Stimulated activated CD4-positive, alpha-beta T cell treated with anti-CD3 and anti-CD28 coated beads, Interleukin-1b, Interleukin-23, amount 100 ng/mL, for 1 hour (primary cell): Measurements from ENCODE around the gene RNASET2.
"Not testable (repeated sequence)": the region's sequence is repeated elsewhere in the genome, so short reads cannot be mapped to it uniquely, and the experiment has no call there.

Experiments
- DNase-seq, 2 donors: peaks; one replicate each; pipeline ENCODE4 v3.0.0-alpha.2; 2020; ENCODE audit warnings: low read depth in 2 of 2

The RNASET2 gene

DNA sequence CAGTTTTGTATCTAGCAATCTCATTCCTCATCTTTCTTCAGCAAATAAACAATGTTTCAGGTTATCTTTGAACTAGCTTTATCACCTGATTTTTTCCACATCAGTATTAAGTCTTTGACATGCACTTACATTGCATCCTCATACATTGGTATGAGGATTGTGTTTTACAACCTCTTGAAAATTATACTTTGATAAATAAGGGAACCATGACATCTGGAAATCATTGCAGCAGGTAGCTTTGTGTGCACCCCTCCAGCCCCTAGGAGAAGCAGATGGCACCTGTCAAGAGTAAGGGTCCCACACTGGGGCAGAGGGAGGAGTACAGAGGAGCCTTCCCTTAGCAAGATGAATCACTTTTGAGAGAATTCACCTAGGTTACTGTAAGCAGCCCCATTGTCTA, 13.7 kb upstream of the RNASET2 start:
- no peak for DNase-seq

DNA sequence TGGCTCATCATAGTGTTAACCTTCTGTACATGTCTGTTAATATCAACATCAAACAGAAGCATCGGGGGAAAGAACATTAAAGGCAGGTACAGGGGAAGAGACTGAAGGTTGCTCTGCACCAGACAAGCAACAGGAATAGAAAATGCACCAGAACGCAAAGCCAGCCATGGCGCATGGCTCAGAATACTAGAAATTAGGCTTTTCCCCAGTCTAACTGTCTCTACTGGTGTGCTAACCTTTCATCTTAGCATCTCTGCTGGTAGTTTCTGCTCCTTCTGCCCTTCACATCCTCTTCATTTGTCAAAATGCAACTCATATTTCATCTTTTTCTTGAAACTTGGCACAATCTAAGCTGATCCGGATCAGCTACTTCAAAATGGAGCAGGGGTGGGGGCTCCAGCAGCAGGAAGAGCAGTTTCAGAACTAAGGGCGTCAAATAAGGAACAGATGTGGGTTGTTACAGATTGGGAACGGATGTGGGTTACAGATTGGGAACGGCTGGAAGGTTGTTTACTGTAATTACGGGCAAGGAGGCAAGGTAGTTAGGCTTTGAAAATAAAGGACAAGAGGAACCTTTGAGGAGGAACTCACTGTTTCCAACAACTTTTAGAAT, 13.1 kb upstream of the RNASET2 start:
- DNase-seq, result no peak

DNA sequence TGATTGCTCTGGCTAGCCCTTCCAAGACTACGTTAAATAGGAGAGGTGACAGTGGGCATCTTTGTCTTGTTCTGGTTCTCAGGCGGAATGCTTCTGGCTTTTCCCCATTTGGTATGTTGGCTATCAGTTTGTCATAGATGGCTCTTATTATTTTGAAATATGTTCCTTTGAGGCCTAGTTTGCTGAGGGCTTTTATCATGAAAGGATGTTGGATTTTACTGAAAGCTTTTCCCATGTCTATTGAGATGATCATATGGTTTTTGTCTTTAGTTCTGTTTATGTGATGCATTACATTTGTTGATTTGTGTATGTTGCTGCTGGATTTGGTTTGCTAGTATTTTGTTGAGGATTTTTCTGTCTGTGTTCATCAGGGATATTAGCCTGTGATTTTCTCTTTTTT, 9.9 kb upstream of the RNASET2 start:
- no peak for DNase-seq

DNA sequence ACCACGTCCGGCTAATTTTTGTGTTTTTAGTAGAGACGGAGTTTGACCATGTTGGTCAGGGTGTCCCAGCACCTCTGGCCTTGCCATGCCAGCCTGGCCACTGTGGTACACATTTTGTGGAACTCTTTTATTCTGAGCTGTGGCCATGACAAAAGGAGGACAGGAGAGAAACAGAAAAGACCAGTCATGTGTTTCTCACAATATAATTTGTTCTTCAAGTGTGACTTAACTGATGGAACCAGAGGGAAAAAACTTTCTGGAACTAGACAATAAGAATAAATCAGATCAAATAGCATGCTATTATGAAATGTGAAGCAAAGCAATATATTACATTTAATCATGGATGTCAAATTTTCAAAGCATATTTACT, 4.2 kb upstream of the RNASET2 start:
- DNase-seq, result no peak

DNA sequence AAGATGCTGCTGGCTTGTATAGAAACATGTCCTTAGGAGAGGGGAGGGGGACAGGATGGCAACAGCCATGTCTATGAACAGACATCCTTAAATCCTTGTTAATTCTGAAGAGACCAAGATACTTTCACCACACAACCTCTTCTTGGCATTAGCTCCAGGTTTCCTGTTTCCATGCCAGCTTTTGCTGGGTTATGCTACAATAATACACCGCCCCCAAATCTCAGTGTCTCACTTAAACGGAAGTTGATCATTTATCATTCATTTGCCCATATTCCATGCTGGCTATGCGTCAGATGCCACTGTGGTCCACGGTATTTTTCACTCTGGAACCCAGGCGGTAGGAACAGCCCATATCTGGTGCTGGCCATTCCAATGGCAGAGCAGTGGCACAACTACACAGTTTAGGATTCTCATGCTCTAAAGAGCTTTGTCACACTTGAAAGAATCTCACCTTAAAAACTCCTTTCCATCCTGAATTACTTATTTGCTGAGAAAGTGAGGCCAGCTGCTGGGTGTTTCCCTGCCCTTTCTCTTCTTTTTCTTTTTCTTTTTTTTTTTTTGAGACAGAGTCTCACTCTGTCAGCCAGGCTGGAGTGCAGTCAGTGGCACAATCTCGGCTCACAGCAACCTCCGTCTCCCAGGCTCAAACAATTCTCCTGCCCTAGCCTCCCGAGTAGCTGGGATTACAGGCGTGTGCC, 3.7 kb upstream of the RNASET2 start:
- DNase-seq, result no peak

DNA sequence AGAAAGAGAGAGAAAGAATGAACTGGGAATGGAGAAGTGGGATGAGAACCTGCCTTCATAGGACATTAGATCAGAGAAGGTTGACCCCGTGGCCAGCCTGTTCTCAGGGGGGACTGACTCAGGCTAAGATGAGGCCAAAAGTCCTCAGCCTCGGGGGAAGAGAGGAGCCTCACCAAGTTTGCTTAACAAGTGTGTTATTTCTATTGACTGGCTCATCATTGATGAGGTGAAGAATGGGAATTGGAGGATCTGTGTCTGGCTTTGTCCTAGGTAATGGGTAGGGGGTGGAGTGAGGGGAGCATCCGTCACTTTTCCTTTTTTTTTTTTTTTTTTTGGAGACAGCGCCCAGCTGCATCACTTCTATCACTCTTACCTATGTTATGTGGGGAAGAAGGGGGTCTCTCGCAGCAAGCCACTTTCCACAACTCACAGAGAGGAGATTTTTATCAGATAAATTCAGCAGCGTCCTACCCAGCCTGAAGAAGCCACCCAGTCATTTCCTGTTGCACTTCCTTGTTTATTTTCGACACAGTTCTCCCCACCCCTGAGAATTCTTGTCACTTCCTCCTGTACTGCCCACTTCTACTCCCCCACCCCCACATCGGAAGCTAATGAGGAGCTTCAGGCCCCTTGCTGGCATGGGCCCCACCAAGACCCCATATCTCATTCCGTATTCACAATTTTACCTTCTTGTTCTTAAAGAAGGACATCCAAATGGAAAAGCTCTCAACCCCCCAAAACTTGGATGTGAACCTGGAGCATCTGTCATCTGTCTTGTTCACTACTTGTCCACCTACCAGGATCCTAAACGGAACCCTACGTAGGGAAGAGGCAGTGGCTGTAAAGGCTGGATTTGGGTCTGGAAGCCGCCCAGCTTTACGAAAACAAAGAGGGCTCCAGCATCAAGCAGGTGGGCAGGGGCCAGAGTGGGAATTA, 2.8 kb upstream of the RNASET2 start:
- no peak for DNase-seq

DNA sequence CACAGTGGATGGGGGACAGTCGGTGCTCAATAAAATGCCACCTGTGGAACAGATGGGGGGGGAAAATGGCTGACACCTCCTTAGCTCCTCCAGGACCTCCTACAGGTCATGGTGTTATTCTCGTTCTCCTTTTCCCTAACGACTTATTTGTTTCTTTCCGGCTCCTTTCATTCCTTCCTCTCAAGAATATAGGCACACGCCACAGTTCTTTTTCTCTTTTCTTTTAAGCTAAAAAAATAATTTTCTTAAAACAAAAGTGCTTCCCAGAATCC, 1.4 kb upstream of the RNASET2 start:
- DNase-seq, result no peak

DNA sequence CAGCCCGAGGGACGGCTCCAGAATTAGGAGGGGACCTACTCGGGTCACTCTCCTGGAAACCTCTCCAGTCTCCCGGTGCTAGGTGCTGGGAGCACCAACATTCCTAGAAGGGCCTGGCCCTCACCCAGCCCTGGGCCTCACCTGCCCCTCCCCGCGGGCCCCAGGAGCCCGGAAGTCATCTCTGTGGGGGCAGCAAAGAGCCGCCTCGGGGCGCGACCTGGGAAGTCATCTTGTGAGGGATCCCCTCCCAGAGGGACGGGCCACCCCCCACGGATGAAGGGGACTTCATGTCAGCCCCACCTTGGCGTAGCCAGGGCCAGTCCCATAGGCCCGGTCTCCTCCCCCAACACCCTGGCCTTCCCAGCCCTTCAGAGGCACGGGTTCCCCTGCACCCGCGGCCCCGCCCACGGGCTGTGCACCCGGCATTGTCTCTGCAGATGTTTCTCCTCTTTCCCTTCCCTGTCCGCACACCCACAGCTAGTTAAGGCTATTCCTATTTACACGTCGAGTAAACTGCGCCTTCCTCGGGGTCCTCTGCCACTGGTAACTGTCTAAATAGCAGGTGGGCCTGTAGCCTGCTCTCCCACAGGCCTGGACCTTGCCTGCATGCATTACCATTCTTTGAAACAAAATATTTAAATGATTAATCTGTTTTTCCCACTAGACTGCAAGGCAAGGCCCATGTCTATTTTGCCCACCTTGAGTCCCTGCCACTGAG, 896 bp upstream of the RNASET2 start:
- DNase-seq, result no peak

DNA sequence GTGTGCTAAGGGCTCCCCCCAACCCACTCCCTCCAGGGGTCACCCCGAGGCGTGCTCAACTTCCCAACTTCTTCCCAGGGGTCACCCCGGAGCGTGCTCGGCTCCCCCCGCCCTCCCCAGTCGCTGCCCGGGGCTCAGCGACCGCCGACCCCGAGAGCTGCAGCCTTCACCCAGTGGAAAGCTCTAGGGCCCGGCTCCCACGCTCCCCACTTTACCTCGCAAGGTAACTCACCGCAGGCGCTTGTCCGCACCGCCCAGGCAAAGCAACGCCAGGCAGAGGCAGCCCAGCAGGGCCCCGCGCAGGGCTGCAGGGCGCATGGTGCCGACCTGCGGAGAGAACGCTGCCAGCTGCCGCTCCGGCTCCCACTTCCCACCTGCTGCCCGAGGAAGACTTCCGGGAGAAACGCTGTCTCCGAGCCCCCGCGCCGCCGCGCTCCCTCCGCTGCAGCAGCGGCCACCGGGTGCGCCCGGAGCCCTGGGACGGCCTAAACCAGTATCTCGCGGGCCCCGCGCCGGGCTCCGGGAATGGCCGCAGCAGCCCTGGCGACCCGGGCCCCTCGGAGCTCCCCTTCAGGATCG, 396 bp downstream of the RNASET2 start:
- no peak for DNase-seq

DNA sequence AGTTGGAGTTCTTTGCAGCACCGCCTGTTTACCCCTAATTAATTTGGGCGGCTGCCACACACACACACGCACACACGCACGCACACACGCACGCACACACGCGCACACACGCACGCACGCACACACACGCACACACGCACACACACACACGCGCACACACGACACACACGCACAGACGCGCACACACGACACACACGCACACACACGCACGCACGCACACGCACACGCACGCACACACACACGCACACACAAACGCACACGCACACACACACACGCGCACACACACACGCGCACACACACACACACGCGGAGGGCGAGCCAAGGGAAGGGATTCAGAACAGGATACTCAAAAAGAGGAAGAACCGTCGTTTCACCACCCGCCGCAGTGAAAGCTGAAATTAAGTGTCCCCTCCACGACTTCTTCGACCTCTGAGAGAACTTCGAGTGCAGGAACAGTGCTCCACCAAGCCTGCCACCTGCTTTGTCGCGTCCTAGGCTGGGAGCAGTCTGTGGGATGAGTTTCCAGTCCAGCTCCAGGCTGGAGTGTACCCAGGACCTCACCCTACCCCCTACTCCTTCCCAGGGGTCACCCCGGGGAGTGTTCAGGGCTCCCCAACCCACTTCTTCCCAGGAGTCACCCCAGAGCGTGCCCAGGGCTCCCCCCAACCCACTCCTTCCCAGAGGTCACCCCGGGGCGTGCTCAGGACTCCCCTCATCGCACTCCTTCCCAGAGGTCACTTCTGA, 1.1 kb downstream of the RNASET2 start:
- no peak for DNase-seq

DNA sequence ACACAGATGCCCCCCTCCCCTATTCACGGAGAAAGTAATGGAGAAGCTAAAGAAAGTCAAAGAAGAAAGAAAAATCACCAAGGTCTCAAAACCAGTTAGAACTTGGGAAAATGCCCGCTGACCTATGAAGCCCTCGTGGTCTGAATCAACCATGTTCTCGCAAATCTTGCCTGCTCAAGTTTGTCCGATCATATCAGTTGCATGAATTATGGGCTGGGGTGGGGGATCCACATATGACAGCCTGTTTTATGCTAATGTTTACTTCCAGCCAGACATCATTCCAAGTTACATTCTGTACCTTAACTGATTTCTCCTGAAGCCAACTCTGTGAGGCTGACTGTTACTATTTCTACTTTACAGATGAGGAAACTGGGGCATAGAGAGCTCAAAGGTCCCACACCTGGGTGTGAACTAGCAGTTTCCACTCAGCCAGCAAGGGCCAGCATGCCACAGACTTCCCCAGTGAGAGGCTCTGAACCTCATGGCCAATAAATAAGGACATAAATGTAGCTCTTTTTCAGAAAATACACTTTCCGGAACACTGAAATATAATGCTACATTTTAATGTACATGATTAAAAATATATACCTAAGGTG, 2.1 kb downstream of the RNASET2 start:
- no peak for DNase-seq

DNA sequence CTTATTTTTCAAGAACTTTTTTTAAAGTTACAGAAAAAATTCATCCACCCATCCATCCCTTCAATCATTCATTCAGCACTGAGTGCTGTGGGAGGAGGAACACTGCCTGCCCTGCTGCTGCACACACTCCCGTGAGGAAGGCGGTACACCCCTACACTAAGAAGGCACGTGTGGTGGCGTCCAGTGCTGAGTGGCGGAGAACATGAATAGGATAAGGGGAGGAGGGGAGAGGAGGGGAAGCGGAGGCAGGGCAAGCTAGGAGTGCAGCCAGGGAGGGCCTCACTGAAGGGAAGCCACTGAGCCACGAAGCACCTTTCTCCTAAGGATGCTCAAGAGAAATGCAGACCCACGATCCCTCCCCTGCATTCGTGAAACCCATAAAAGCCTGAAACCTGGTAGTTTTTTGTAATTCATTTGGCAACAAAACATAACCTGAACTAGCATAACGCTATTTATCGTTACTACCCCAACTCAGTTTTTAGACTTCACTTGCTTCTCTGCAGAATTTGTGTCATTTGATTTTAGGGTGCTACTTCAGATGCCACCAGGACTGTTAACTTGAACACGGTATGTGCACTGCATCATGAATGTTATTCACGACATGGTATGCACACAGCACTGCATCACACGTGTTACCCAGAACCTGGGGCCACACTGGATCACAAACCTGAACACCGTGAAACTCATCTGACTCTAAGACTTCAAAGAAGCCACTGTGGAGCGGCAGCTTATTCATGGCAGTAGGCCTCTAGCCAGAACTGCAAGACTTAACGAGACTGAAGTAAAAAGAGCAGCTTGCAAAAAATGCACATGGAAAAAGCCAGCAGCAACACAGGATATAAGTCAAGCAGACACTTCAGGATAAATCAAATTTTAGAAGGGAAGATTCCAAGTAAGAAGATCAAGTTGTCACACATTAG, 3.5 kb downstream of the RNASET2 start:
- DNase-seq, result no peak

DNA sequence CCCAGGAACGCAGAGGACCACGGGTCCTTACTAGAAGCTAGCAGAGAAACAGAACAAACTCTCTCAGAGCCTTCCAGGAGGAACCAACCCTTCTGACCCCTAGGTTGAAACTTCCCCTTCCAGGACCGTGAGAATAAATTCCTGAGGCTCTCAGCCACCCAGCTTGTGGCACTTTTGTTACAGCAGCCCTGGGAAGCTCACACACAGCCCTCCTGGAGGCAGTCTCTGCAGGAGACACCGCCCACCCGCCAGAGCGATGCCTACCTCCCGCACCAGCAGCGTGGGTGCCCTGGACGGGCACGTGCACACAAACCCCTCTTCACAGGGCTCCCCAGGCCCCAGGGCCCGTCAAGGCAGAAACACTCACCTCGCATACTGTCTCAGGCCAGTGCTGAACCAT, 4.2 kb downstream of the RNASET2 start:
- no peak for DNase-seq

DNA sequence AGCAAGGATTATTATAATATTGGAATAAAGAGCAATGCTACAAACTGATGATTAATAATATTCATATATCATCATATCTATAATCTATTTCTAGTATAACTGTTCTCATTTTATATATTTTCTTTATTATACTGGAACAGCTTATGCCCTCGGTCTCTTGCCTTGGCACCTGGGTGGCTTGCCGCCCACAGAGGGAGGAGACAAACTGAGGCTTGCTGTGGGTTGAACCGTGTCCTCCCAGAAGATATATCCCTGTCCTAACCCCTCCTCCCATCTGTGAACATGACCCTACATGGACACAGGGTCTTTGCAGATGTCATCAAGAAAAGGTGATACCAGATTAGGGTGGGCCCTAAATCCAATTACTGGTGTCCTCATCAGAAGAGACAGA, 4.7 kb downstream of the RNASET2 start:
- no peak for DNase-seq

DNA sequence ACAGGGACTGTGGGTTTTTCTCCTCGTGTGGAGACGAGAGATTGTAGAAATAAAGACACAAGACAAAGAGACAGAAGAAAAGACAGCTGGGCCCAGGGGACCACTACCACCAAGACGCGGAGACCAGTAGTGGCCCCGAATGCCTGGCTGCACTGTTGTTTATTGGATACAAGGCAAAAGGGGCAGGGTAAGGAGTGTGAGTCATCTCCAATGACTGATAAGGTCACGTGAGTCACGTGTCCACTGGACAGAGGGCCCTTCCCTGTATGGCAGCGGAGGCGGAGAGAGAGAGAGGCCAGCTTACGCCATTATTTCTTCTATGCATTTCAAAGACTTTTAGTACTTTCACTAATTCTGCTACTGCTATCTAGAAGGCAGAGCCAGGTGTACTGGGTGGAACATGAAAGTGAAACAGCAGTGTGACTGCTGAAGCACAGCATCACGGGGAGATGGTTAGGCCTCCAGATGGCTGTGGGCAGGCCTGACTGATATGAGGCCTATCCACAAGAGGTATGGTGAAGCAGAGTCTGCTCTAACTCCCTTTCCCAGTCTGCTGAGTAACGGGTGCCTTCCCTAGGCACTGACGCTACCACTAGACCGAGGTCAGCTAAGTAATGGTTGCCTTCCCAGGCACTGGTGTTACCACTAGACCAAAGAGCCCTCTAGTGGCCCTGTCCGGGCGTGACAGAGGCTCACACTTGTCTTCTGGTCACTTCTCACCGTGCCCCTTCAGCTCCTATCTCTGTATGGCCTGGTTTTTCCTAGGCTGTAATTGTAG, 5.3 kb downstream of the RNASET2 start:
- peak in 1 of 2 donors; percentile 50 for DNase-seq

DNA sequence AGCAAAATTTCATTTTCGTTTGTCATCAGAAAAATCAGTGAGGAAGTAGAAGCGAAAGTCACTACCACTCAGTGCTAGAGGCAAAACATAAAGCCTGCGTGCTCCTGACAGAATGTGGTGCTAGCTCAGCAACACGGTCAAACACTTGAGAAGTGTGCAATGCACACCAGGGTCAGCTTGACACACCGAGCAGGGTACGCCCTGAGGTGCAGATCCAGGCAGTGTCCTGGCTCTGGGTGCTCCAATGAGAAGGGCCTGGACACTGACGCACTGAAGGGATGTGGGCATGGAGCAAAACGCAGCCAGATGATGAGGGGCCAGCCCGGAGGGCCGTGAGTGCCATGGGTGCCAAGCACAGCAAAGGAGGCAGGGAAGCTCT, 5.9 kb downstream of the RNASET2 start:
- DNase-seq, result no peak

DNA sequence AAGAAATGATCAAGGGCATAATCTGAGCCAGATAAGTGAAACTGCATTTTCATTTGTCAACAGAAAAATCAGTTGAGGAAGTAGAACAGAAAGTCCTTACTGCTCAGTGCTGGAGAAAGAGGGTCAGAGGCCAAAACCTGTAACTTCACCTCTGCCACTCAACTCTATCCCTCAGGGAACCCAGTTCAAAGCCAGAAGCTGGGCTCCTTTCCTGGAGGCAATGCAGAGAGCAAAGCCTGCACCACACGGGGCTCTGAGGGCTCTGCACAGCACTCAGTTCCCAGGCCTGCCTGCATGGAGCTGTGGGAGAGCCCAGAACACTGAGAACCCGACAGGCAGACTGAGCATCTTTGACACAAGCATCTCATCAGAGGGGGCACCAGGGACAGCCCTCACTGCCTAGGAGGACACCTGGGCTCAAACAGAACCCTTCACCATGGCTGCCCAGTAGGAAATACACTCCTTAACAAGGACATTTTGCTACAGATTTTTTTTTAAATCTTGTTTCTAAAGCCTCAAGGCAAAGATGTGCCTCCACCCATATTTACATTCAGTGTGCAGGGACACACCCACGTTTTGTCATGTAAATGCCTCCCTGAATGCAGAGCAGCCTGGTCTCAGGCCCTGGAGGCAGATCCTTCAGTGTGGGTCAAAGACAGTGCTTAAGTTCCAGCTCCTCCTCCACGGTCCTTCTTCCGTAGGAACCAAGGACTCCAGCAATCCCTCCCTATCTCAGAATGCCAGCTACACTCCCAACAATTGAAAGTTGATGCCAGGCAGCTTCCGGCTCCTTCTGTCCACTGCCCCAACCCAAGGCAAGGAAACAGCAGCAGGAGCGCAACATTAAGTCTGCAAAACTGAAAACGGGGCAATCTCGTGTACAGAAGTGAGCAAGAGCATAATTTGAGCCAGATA, 6.6 kb downstream of the RNASET2 start:
- DNase-seq, result no peak

DNA sequence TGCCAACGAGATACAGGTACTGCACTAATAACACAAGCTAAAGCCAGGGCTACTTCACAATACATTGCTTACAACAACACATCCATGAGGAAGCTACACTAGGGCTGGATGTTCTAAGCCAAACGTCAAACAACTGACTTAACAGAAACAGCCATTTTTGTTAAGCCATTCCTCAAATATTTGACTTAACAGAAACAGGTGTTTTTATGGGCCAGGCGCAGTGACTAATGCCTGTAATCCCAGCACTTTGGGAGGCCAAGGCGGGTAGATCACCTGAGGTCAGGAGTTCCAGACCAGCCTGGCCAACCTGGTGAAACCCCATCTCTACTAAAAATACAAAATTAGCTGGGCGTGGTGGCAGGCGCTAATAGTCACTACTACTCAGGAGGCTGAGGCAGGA, 7.6 kb downstream of the RNASET2 start:
- DNase-seq, result not testable (repeated sequence)
